Endodermal cell (in vitro differentiated cells): ENCODE measurements around the gene DOCK2. TPM values are rescaled to one million over a fixed set of nuclear protein-coding genes. Genes with fewer than 3 reads are reported as not detected.
"Not testable (repeated sequence)": the region's sequence is repeated elsewhere in the genome, so short reads cannot be mapped to it uniquely, and the experiment has no call there.

Source experiments
- DNase-seq: peaks from one replicate; pipeline ENCODE4 v3.0.0-alpha.2; 2017
- H3K27ac ChIP-seq: 2 replicates; pipeline ENCODE4 v1.5.1; 2013; ENCODE audit warnings: mild to moderate bottlenecking, low read depth, low read length, moderate library complexity
- H3K27me3 ChIP-seq: 2 replicates; pipeline ENCODE4 v1.6.1; 2013; ENCODE audit warnings: mild to moderate bottlenecking, low read length, moderate library complexity; ENCODE audit not compliant: insufficient read depth, control insufficient read depth, poor library complexity, severe bottlenecking
- H3K36me3 ChIP-seq: 2 replicates; pipeline ENCODE4 v1.7.0; 2013; ENCODE audit warnings: mild to moderate bottlenecking, low read length, moderate library complexity; ENCODE audit not compliant: control insufficient read depth, insufficient read depth
- H3K4me1 ChIP-seq: one replicate; pipeline ENCODE4 v1.7.0; 2013; ENCODE audit warnings: low read length; ENCODE audit not compliant: control insufficient read depth, insufficient read depth
- H3K4me3 ChIP-seq: 2 replicates; pipeline ENCODE4 v1.5.1; 2013; ENCODE audit warnings: mild to moderate bottlenecking, low read length, moderate library complexity
- H3K9ac ChIP-seq: 2 replicates; pipeline ENCODE4 v1.6.1; 2013; ENCODE audit warnings: mild to moderate bottlenecking, low read length, moderate library complexity; ENCODE audit not compliant: poor library complexity, severe bottlenecking; ENCODE audit errors: extremely low read depth
- H3K9me3 ChIP-seq: 2 replicates; pipeline ENCODE4 v1.6.1; 2013; ENCODE audit warnings: mild to moderate bottlenecking, low read length, moderate library complexity; ENCODE audit not compliant: control insufficient read depth
- H3K27ac Mint-ChIP-seq: 2 replicates; pipeline ENCODE4 v1.8.0; 2020; ENCODE audit warnings: mixed read lengths
- H3K27me3 Mint-ChIP-seq: 2 replicates; pipeline ENCODE4 v1.8.0; 2021; ENCODE audit warnings: mild to moderate bottlenecking, mixed read lengths; ENCODE audit not compliant: insufficient read depth
- H3K36me3 Mint-ChIP-seq: 2 replicates; pipeline ENCODE4 v1.8.0; 2020; ENCODE audit warnings: low read depth, mixed read lengths
- H3K4me1 Mint-ChIP-seq: 2 replicates; pipeline ENCODE4 v1.8.0; 2020; ENCODE audit warnings: mixed read lengths
- H3K4me3 Mint-ChIP-seq: 2 replicates; pipeline ENCODE4 v1.8.0; 2020; ENCODE audit warnings: mild to moderate bottlenecking, moderate library complexity, mixed read lengths
- H3K9me3 Mint-ChIP-seq: 2 replicates; pipeline ENCODE4 v1.8.0; 2020; ENCODE audit warnings: mild to moderate bottlenecking, mixed read lengths
- WGBS, 2 experiments: methylation state at CpG; one replicate each; pipeline versions ENCODE4 v1.1.5 to v1.1.7; 2013; ENCODE audit warnings: missing lambda C conversion rate in 2 of 2, mixed read lengths in 1 of 2; ENCODE audit not compliant: insufficient coverage in 1 of 2, insufficient read length in 1 of 2; 5-methylcytosine and 5-hydroxymethylcytosine counted together
- total RNA-seq, 2 donors: library from RNA; stranded (reverse); fragmentation: NEBNext Ultra II Directional in 1 of 2; extraction: Animal tissue kit (Norgen Biotek cat#: 25700) in 1 of 2; gene quantifications; 2 replicates in 1 of 2; 3 replicates in 1 of 2; pipeline ENCODE4 v1.2.1, GENCODE V29; 2021
- TF ChIP-seq, protein P1 (sequence below): fragments of 200-600 bp; sonication (generic); conservative IDR thresholded peaks from 2 replicates; pipeline ENCODE4 v1.5.0; 2021; ENCODE audit warnings: antibody characterized with exemption, mild to moderate bottlenecking

DOCK2 gene
- total RNA-seq, 2 donors from 2014 or later, result 2.6 to 3.9 TPM

DNA sequence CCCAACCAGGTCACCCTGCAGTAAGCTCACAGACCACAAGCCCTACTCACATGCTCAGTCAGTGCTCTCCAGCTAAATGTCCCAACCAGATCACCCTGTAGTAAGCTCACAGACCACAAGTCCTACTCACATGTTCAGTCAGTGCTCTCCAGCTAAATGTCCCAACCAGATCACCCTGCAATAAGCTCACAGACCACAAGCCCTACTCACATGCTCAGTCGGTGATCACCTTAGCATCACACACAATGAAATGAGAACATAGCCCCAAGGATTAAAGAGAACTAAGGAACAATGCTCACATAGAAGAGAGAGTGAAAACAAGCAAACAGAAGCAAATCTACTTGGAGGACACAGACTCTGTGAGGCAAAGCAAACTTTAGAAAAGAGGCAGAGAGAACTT lies 197.5 kb downstream of the DOCK2 start:
- H3K4me1 Mint-ChIP-seq, DNase-seq, H3K4me3 Mint-ChIP-seq, H3K27ac ChIP-seq, H3K27me3 Mint-ChIP-seq, H3K9me3 ChIP-seq, H3K36me3 ChIP-seq, H3K27me3 ChIP-seq, H3K36me3 Mint-ChIP-seq, H3K9ac ChIP-seq, H3K9me3 Mint-ChIP-seq, H3K4me1 ChIP-seq, H3K27ac Mint-ChIP-seq, H3K4me3 ChIP-seq: not testable (repeated sequence)
- WGBS, 2 experiments, result 78% methylated on average over 1 of the region's 1 CpG; no CpG with 5 or more reads in 1 of the 2 experiments
- TF ChIP-seq, protein P1, sequence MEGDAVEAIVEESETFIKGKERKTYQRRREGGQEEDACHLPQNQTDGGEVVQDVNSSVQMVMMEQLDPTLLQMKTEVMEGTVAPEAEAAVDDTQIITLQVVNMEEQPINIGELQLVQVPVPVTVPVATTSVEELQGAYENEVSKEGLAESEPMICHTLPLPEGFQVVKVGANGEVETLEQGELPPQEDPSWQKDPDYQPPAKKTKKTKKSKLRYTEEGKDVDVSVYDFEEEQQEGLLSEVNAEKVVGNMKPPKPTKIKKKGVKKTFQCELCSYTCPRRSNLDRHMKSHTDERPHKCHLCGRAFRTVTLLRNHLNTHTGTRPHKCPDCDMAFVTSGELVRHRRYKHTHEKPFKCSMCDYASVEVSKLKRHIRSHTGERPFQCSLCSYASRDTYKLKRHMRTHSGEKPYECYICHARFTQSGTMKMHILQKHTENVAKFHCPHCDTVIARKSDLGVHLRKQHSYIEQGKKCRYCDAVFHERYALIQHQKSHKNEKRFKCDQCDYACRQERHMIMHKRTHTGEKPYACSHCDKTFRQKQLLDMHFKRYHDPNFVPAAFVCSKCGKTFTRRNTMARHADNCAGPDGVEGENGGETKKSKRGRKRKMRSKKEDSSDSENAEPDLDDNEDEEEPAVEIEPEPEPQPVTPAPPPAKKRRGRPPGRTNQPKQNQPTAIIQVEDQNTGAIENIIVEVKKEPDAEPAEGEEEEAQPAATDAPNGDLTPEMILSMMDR, result peak; percentile 26

DNA sequence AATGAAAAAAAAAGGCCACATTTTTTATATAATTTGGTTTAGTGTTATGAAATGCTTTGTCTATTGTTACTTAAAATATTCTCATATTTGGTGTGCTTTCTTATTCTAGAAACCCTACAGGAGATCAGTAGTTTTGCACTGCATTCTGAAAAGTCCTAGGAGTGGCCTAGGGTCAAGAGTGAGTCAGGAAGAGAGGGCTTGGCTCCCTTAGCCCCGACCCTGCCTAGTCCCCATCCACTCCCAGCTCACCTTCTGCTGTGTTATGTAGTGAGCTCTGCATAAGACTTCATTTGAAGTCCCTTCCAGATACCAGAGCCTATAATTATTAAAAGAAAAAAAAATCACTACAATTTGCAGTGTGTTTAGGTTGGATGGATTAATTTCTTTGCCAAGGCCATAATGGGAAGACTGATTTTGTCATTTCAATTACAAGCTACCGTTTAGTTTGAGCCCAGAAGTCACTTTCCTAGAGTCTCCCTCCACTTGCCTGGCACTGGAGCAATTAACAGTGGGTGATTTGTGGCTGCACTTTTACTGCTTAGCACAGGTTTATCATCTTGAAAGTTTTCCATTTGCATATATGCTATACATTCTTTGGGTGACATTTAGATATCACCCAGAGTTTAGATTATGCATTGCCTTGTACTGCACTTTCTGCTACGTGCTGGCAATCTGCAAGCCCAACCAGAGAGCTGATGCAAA lies 199.9 kb downstream of the DOCK2 start:
- H3K27me3 ChIP-seq, result no peaks in the 10 kb centered on the region
- H3K4me3 ChIP-seq, result no peak overlapping the region
- H3K36me3 ChIP-seq, result no peaks in the 10 kb centered on the region
- no peaks in the 10 kb centered on the region for H3K9me3 Mint-ChIP-seq
- H3K9ac ChIP-seq, result no peak overlapping the region
- H3K4me1 ChIP-seq, result no peaks in the 10 kb centered on the region
- no peak overlapping the region for H3K27ac ChIP-seq
- H3K27ac Mint-ChIP-seq, result no peak overlapping the region
- no peak for DNase-seq
- no peaks in the 10 kb centered on the region for H3K27me3 Mint-ChIP-seq
- no peak overlapping the region for H3K4me3 Mint-ChIP-seq
- H3K36me3 Mint-ChIP-seq, result no peaks in the 10 kb centered on the region
- TF ChIP-seq, protein P1, result no peak
- H3K9me3 ChIP-seq, result no peaks in the 10 kb centered on the region
- WGBS, 2 experiments, result 86 to 100% methylated on average over 1 to 3 of the region's 3 CpGs
- peaks cover 4% of the 10 kb centered on the region for H3K4me1 Mint-ChIP-seq

DNA sequence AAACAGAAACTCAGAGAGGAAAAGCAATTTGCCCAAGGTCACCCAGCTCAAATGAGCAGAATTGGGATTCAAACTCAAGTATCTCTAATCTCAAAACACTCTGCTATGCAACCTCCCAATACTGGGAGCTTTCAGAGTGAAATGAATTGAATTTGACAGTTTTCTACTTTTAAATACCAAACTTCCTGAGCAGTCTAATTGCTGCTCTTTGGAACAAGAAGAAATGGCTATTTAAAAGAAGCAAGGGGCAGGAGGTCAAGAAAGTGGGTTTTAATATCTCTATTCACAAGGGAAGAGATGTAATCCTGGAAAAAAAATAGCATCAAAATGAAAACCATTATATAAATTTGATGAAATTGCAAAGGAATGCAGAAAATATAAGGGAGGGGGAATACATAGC lies 200.6 kb downstream of the DOCK2 start:
- no peak overlapping the region for H3K27ac Mint-ChIP-seq

More for the DNA sequence above, 200.6 kb downstream of the DOCK2 start:
- H3K4me1 Mint-ChIP-seq, result peaks cover 4% of the 10 kb centered on the region
- no peak overlapping the region for H3K9ac ChIP-seq
- H3K27me3 ChIP-seq, result no peaks in the 10 kb centered on the region
- H3K9me3 ChIP-seq, result no peaks in the 10 kb centered on the region
- H3K36me3 Mint-ChIP-seq, result no peaks in the 10 kb centered on the region
- no peaks in the 10 kb centered on the region for H3K9me3 Mint-ChIP-seq
- H3K4me3 Mint-ChIP-seq, result no peak overlapping the region
- H3K4me3 ChIP-seq, result no peak overlapping the region
- no peaks in the 10 kb centered on the region for H3K36me3 ChIP-seq
- DNase-seq, result no peak
- TF ChIP-seq, protein P1, result no peak
- H3K27ac ChIP-seq, result no peak overlapping the region
- no peaks in the 10 kb centered on the region for H3K27me3 Mint-ChIP-seq
- no peaks in the 10 kb centered on the region for H3K4me1 ChIP-seq
